HepG2 (cell line): ENCODE results near the gene RBM8A. TPM values are rescaled to one million over a fixed set of nuclear protein-coding genes. Genes with fewer than 3 reads are reported as not detected.

ENCODE experiments used
- ATAC-seq: fragments of 200-7000 bp; cut with Tn5 transposase; 3 replicates; pipeline ENCODE4 v1.9.1; 2020; ENCODE audit warnings: mild to moderate bottlenecking, moderate library complexity
- BruUV-seq: library from RNA; stranded (reverse); fragments of 400-500 nt; replicated peaks from 2 replicates; lab custom pipeline; 2021; lab: Mats Ljungman, UMichigan
- CTCF ChIA-PET: fragments of 300-600 bp; formaldehyde crosslinking; extraction: SDS; loops from one replicate; lab custom pipeline; 2021; ENCODE audit warnings: low total read pairs, inconsistent platforms, low intra/inter-chr PET ratio; lab: Yijun Ruan, JAX
- POLR2A ChIA-PET: fragments of 350-600 bp; sonication (Branson Sonifier 250); formaldehyde crosslinking; loops from one replicate; lab custom pipeline; 2020; ENCODE audit warnings: antibody characterized with exemption, inconsistent platforms; lab: Yijun Ruan, JAX
- DNase-seq: peaks from one replicate; pipeline ENCODE4 v3.0.0-alpha.2; 2015; ENCODE audit warnings: low spot score
- FAIRE-seq: peaks from 3 replicates; lab custom pipeline; 2011; peaks lifted over from hg19 to GRCh38; lab: Jason Lieb, UNC
- H2AFZ ChIP-seq: one replicate; pipeline ENCODE4 v1.6.1; 2011; ENCODE audit warnings: low read length, inconsistent platforms
- H3K27ac ChIP-seq: fragments of 300-600 bp; 3 replicates; pipeline ENCODE4 v1.8.0; 2011; ENCODE audit warnings: mixed run types, mild to moderate bottlenecking, mixed read lengths, low read length, inconsistent platforms; ENCODE audit not compliant: insufficient read depth; ENCODE audit errors: extremely low read length
- H3K27me3 ChIP-seq, 2 experiments: fragments of 200-600 bp in 1 of 2; 2 replicates in 1 of 2; 3 replicates in 1 of 2; pipeline versions ENCODE4 v1.6.0 to v1.8.0; 2011; ENCODE audit warnings: low read length in 2 of 2, mild to moderate bottlenecking in 2 of 2, moderate library complexity in 2 of 2, inconsistent platforms in 1 of 2; ENCODE audit not compliant: insufficient read depth in 2 of 2, control insufficient read depth in 1 of 2
- H3K36me3 ChIP-seq, 2 experiments: fragments of 200-600 bp in 1 of 2; replicated peaks in 1 of 2; 2 replicates in 1 of 2; 3 replicates in 1 of 2; pipeline versions ENCODE4 v1.5.1 to v1.8.0; 2011; ENCODE audit warnings: low read length in 2 of 2, inconsistent platforms in 1 of 2; ENCODE audit not compliant: insufficient read depth in 2 of 2, control insufficient read depth in 1 of 2
- H3K4me1 ChIP-seq: 2 replicates; pipeline ENCODE4 v1.5.1; 2012; ENCODE audit warnings: low read length, inconsistent platforms; ENCODE audit not compliant: insufficient read depth
- H3K4me2 ChIP-seq: 2 replicates; pipeline ENCODE4 v1.6.0; 2011; ENCODE audit warnings: low read depth, low read length, inconsistent platforms
- H3K4me3 ChIP-seq, 3 experiments: fragments of 200-600 bp in 1 of 3; sonication (generic), shearing (Covaris generic) in 1 of 3; replicated peaks in 1 of 3; 2 replicates each; pipeline ENCODE4 v1.5.1; 2011 to 2016; ENCODE audit warnings: low read length in 3 of 3, inconsistent platforms in 2 of 3, low read depth in 2 of 3, mild to moderate bottlenecking in 2 of 3, control low read depth in 1 of 3, mixed read lengths in 1 of 3; ENCODE audit not compliant: insufficient read depth in 1 of 3
- H3K79me2 ChIP-seq: one replicate; pipeline ENCODE4 v1.6.1; 2011; ENCODE audit warnings: low read length, inconsistent platforms; ENCODE audit not compliant: insufficient read depth
- H3K9ac ChIP-seq: 2 replicates; pipeline ENCODE4 v1.6.0; 2011; ENCODE audit warnings: mild to moderate bottlenecking, low read depth, low read length, inconsistent platforms; ENCODE audit not compliant: insufficient read depth
- H3K9me3 ChIP-seq: 2 replicates; pipeline ENCODE4 v1.5.1; 2012; ENCODE audit warnings: mild to moderate bottlenecking, low read length
- H4K20me1 ChIP-seq: 2 replicates; pipeline ENCODE4 v1.6.0; 2011; ENCODE audit warnings: inconsistent platforms, mild to moderate bottlenecking, low read length, moderate library complexity; ENCODE audit not compliant: insufficient read depth
- ESRRA ChIP-seq: sonication (generic); formaldehyde crosslinking; IDR thresholded peaks from 2 replicates; pipeline ENCODE4 v1.5.1; 2020; ENCODE audit warnings: mild to moderate bottlenecking, low read depth, missing genetic modification reagents
- GZF1 ChIP-seq: sonication (generic); formaldehyde crosslinking; IDR thresholded peaks from 2 replicates; pipeline ENCODE4 v1.5.1; 2020; ENCODE audit warnings: mild to moderate bottlenecking, missing genetic modification reagents
- MAFK ChIP-seq, 2 experiments: IDR thresholded peaks in 1 of 2; conservative IDR thresholded peaks in 1 of 2; 2 replicates each; pipeline ENCODE4 v1.6.1; 2011; ENCODE audit warnings: improper control_type of control experiment in 2 of 2, low read length in 2 of 2
- REL ChIP-seq: sonication (generic); formaldehyde crosslinking; conservative IDR thresholded peaks from 2 replicates; pipeline ENCODE4 v1.8.0; 2022; ENCODE audit warnings: mild to moderate bottlenecking, missing genetic modification reagents, moderate library complexity
- RORA ChIP-seq: sonication (generic); formaldehyde crosslinking; IDR thresholded peaks from 2 replicates; pipeline ENCODE4 v1.5.0; 2020; ENCODE audit warnings: mild to moderate bottlenecking, missing genetic modification reagents, moderate library complexity
- ZNF142 ChIP-seq: sonication (generic); formaldehyde crosslinking; IDR thresholded peaks from 2 replicates; pipeline ENCODE4 v1.4.0; 2020; ENCODE audit warnings: missing genetic modification reagents
- ZNF232 ChIP-seq: sonication (generic); formaldehyde crosslinking; IDR thresholded peaks from 2 replicates; pipeline ENCODE4 v1.4.0; 2020; ENCODE audit warnings: missing genetic modification reagents, borderline replicate concordance
- ZNF264 ChIP-seq: sonication (generic); formaldehyde crosslinking; IDR thresholded peaks from 2 replicates; pipeline ENCODE4 v1.4.0; 2020; ENCODE audit warnings: missing genetic modification reagents
- ZNF432 ChIP-seq: sonication (generic); formaldehyde crosslinking; IDR thresholded peaks from 2 replicates; pipeline ENCODE4 v1.5.0; 2020; ENCODE audit warnings: missing genetic modification reagents, mild to moderate bottlenecking, borderline replicate concordance
- ZNF546 ChIP-seq: sonication (generic); formaldehyde crosslinking; conservative IDR thresholded peaks from 2 replicates; pipeline ENCODE4 v1.8.1; 2023; ENCODE audit warnings: mild to moderate bottlenecking, missing genetic modification reagents
- WGBS: methylation state at CpG from one replicate; pipeline ENCODE4 v1.1.6; 2017; ENCODE audit warnings: low lambda C conversion rate; 5-methylcytosine and 5-hydroxymethylcytosine counted together
- in situ Hi-C: cut with HindIII; loops from 2 replicates; pipeline ENCODE4 v1.10.0; 2017; ENCODE audit warnings: low pct_unique_long_range_greater_than_20kb; ENCODE audit not compliant: extremely low pct_ligation_motif_present
- intact Hi-C: fragments of 100-400 bp; cut with micrococcal nuclease; formaldehyde crosslinking; loops from one replicate; pipeline ENCODE4 v1.10.0; 2022; ENCODE audit not compliant: unreplicated experiment
- polyA plus RNA-seq, 8 experiments: library from polyadenylated mRNA; depleted of rRNA in 3 of 8; stranded (reverse) in 7 of 8; unstranded in 1 of 8; fragments of >200 nt; fragmentation: Illumina TruSeq in 4 of 8; extraction: Trizol in 4 of 8; gene quantifications; 2 replicates each; pipeline versions ENCODE4 v1.2.1 to v1.2.3, GENCODE V29; 2011 to 2016; ENCODE audit warnings: low read depth in 4 of 8, missing spikeins in 1 of 8, mixed read lengths in 1 of 8; ENCODE audit not compliant: insufficient read depth in 1 of 8
- total RNA-seq, 5 experiments: library from RNA; depleted of rRNA; stranded (reverse); fragments of >200 nt; fragmentation: Illumina TruSeq; extraction: Trizol; gene quantifications; 2 replicates each; pipeline ENCODE4 v1.2.3, GENCODE V29; 2016; ENCODE audit warnings: low read depth in 1 of 5

RBM8A gene
- total and polyA plus RNA-seq, 2 of the 13 experiments (the other 11 are each of a cell fraction or from before 2014, with no cell fraction given), result 106 to 162 TPM

- TF ChIP-seq ZNF142 (CRISPR knock-in tag), result no peak
- TF ChIP-seq ZNF264 (CRISPR knock-in tag), result no peak
- no peak for TF ChIP-seq RORA (CRISPR knock-in tag)
- TF ChIP-seq ZNF432, result no peak
- TF ChIP-seq GZF1 (CRISPR knock-in tag), result no peak
- no peak for TF ChIP-seq REL (CRISPR knock-in tag)
- TF ChIP-seq ESRRA, result no peak
Measured at GRCh38 chr1:145944532-145944931, 17.2 kb upstream of the RBM8A start (continued).

- Histone ChIP-seq H3K9ac (no peak overlapping the region), H3K27ac (no peak overlapping the region), H3K4me1 (peaks cover 6% of the 10 kb centered on the region), H3K36me3 (peaks cover 3 to 17% of the 10 kb centered on the region in 2 experiments; a peak in 4 of 5 replicates), H3K9me3 (no peaks in the 10 kb centered on the region), H4K20me1 (no peaks in the 10 kb centered on the region), H3K27me3 (no peaks in the 10 kb centered on the region), H2AFZ (no peak overlapping the region)
- POLR2A ChIA-PET, result no interaction called here
- ATAC-seq (no peak), FAIRE-seq (no peak)
- TF ChIP-seq ZNF546 (CRISPR knock-in tag) (no peak), ZNF232 (CRISPR knock-in tag) (no peak), MAFK (conservative IDR thresholded peaks at IDR 0.05 in 1 of 2, IDR thresholded peaks at IDR 0.05 in 1 of 2; ENCODE audit: low read length in 2 of 2) (peak in 1 of 2 experiments; percentile 34; a peak in 2 of 4 replicates)
- TF ChIP-seq, all 625 proteins: peak for 1
- Histone ChIP-seq H3K4me2 (no peak overlapping the region), H3K4me3 (no peak overlapping the region), H3K79me2 (no peaks in the 10 kb centered on the region)
- no TSS peak for BruUV-seq
- intact Hi-C loops (no loop called here), in situ Hi-C loops (no loop called here)
- DNase-seq, result no peak
- CTCF ChIA-PET, result no interaction called here
- 98% methylated on average over 6 of the region's 6 CpGs for WGBS
Measured at GRCh38 chr1:145942871-145943270, 15.6 kb upstream of the RBM8A start.
